Activated CD4-positive, alpha-beta memory T cell treated with anti-CD3 and anti-CD28 coated beads for 36 hours (primary cell): ENCODE data around the gene KDF1. TPM values are rescaled to one million over a fixed set of nuclear protein-coding genes. Genes with fewer than 3 reads are reported as not detected.
"Not testable (repeated sequence)": the region's sequence is repeated elsewhere in the genome, so short reads cannot be mapped to it uniquely, and the experiment has no call there.

ENCODE experiments used
- CTCF ChIA-PET: fragments of 350-600 bp; sonication (Branson Sonifier 250); formaldehyde crosslinking; loops from one replicate; lab custom pipeline; 2021; ENCODE audit warnings: antibody characterized with exemption, inconsistent platforms; lab: Charles Lee
- POLR2A ChIA-PET: fragments of 350-600 bp; sonication (Branson Sonifier 250); formaldehyde crosslinking; loops from one replicate; lab custom pipeline; 2021; ENCODE audit warnings: antibody characterized with exemption; lab: Charles Lee
- DNase-seq: peaks from one replicate; pipeline ENCODE4 v3.0.0-alpha.2; 2020
- H3K27ac Mint-ChIP-seq: one replicate; pipeline ENCODE4 v1.8.0; 2021; ENCODE audit warnings: mixed read lengths
- H3K27me3 Mint-ChIP-seq: one replicate; pipeline ENCODE4 v1.8.0; 2021; ENCODE audit warnings: mixed read lengths
- H3K36me3 Mint-ChIP-seq: one replicate; pipeline ENCODE4 v1.8.0; 2021; ENCODE audit warnings: mixed read lengths
- H3K4me1 Mint-ChIP-seq: one replicate; pipeline ENCODE4 v1.8.0; 2021; ENCODE audit warnings: low read depth, mixed read lengths
- H3K4me3 Mint-ChIP-seq: one replicate; pipeline ENCODE4 v1.8.0; 2021; ENCODE audit warnings: mild to moderate bottlenecking, mixed read lengths
- H3K9me3 Mint-ChIP-seq: one replicate; pipeline ENCODE4 v1.8.0; 2021; ENCODE audit warnings: mixed read lengths
- intact Hi-C: fragments of 100-400 bp; cut with micrococcal nuclease; formaldehyde crosslinking; loops from one replicate; pipeline ENCODE4 v1.15.1; 2023
- total RNA-seq, 2 experiments: library from RNA; stranded (reverse); gene quantifications; one replicate each; pipeline ENCODE4 v1.2.3, GENCODE V29; 2021

Gene KDF1
- total RNA-seq, 2 experiments from 2014 or later: not detected

- H3K27me3 Mint-ChIP-seq: no peaks in the 10 kb centered on the region
- DNase-seq: no peak
- peaks cover 18% of the 10 kb centered on the region for H3K36me3 Mint-ChIP-seq
- H3K9me3 Mint-ChIP-seq: no peaks in the 10 kb centered on the region
- intact Hi-C loops: no loop called here
- H3K4me3 Mint-ChIP-seq: no peak overlapping the region
- no peaks in the 10 kb centered on the region for H3K4me1 Mint-ChIP-seq
- H3K27ac Mint-ChIP-seq: no peak overlapping the region
- CTCF ChIA-PET: no interaction called here
- POLR2A ChIA-PET: no interaction called here
These were observed 10.9 kb downstream of the KDF1 start for GRCh38 chr1:26949266-26949925.

- H3K27ac Mint-ChIP-seq, H3K27me3 Mint-ChIP-seq, POLR2A ChIA-PET, intact Hi-C loops, H3K4me1 Mint-ChIP-seq, DNase-seq, H3K4me3 Mint-ChIP-seq, H3K9me3 Mint-ChIP-seq, CTCF ChIA-PET: not testable (repeated sequence)
- peaks cover 16% of the 10 kb centered on the region for H3K36me3 Mint-ChIP-seq
These were observed 11.6 kb downstream of the KDF1 start for GRCh38 chr1:26948725-26949057.

GRCh38 chr1:26946270-26946669 lies 14.0 kb downstream of the KDF1 start:
- H3K27ac Mint-ChIP-seq: no peak overlapping the region
- H3K4me3 Mint-ChIP-seq: no peak overlapping the region
- ChIA-PET POLR2A (no interaction called here), CTCF (no interaction called here)
- no peaks in the 10 kb centered on the region for H3K9me3 Mint-ChIP-seq
- DNase-seq: no peak
- no peaks in the 10 kb centered on the region for H3K4me1 Mint-ChIP-seq
- intact Hi-C loops: no loop called here
- H3K27me3 Mint-ChIP-seq: no peaks in the 10 kb centered on the region
- peaks cover 29% of the 10 kb centered on the region for H3K36me3 Mint-ChIP-seq

DNA sequence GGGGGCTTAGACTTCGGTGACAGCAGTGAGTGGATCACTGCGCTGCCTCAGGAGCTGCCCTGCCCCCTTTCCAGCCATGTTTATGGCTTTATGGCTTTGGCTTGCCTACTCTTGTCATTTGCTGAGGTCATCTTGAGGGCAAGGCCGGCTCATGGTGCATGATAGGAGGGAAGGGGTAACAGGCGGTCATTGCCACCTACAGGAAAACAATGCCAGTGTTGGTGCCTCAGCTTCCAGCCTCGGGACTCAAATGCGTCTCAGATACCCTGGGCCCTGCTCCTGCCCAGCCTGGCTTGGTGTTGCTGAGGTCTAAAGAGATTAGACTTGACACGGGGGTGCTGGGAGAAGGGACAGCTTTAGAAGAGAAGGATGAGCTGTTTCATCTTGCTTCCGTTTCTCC lies 14.5 kb downstream of the KDF1 start:
- intact Hi-C loops: no loop called here
- no peak overlapping the region for H3K4me3 Mint-ChIP-seq
- no peaks in the 10 kb centered on the region for H3K27me3 Mint-ChIP-seq
- peaks cover 29% of the 10 kb centered on the region for H3K36me3 Mint-ChIP-seq
- H3K27ac Mint-ChIP-seq: no peak overlapping the region
- no peak for DNase-seq
- H3K4me1 Mint-ChIP-seq: no peaks in the 10 kb centered on the region
- no peaks in the 10 kb centered on the region for H3K9me3 Mint-ChIP-seq
- CTCF ChIA-PET: no interaction called here
- POLR2A ChIA-PET: no interaction called here

- DNase-seq: no peak
- H3K4me3 Mint-ChIP-seq: no peak overlapping the region
- H3K27ac Mint-ChIP-seq: no peak overlapping the region
- intact Hi-C loops: no loop called here
- no peaks in the 10 kb centered on the region for H3K9me3 Mint-ChIP-seq
- no peaks in the 10 kb centered on the region for H3K27me3 Mint-ChIP-seq
- peaks cover 29% of the 10 kb centered on the region for H3K36me3 Mint-ChIP-seq
- no peaks in the 10 kb centered on the region for H3K4me1 Mint-ChIP-seq
- ChIA-PET CTCF (no interaction called here), POLR2A (no interaction called here)
These were observed 15.1 kb downstream of the KDF1 start for GRCh38 chr1:26945138-26945537.

DNA sequence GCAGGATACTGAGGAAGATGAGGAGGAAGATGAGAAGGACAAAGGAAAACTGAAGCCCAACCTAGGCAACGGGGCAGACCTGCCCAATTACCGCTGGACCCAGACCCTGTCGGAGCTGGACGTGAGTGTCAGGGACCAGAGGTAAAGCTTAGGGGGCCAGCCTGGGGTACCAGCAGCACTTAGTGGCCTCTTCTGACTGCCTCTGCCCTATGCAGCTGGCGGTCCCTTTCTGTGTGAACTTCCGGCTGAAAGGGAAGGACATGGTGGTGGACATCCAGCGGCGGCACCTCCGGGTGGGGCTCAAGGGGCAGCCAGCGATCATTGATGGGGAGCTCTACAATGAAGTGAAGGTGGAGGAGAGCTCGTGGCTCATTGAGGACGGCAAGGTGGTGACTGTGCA lies 17.6 kb downstream of the KDF1 start:
- no peaks in the 10 kb centered on the region for H3K27me3 Mint-ChIP-seq
- intact Hi-C loops: no loop called here
- DNase-seq: no peak
- peaks cover 30% of the 10 kb centered on the region for H3K36me3 Mint-ChIP-seq
- H3K4me1 Mint-ChIP-seq: no peaks in the 10 kb centered on the region
- no peaks in the 10 kb centered on the region for H3K9me3 Mint-ChIP-seq
- H3K4me3 Mint-ChIP-seq: no peak overlapping the region
- CTCF ChIA-PET: interaction anchor here (1.3 kb wide), 1 partner anchor 18 kb away, joined by 3 read pairs; the partner anchor contains the start of gene KDF1
- POLR2A ChIA-PET: no interaction called here
- H3K27ac Mint-ChIP-seq: no peak overlapping the region

GRCh38 chr1:26941311-26941710 lies 19.0 kb downstream of the KDF1 start:
- no peaks in the 10 kb centered on the region for H3K27me3 Mint-ChIP-seq
- POLR2A ChIA-PET: no interaction called here
- DNase-seq: no peak
- CTCF ChIA-PET: no interaction called here
- H3K4me3 Mint-ChIP-seq: no peak overlapping the region
- intact Hi-C loops: no loop called here
- H3K36me3 Mint-ChIP-seq: peaks cover 36% of the 10 kb centered on the region
- H3K4me1 Mint-ChIP-seq: no peaks in the 10 kb centered on the region
- H3K9me3 Mint-ChIP-seq: no peaks in the 10 kb centered on the region
- H3K27ac Mint-ChIP-seq: no peak overlapping the region

DNA sequence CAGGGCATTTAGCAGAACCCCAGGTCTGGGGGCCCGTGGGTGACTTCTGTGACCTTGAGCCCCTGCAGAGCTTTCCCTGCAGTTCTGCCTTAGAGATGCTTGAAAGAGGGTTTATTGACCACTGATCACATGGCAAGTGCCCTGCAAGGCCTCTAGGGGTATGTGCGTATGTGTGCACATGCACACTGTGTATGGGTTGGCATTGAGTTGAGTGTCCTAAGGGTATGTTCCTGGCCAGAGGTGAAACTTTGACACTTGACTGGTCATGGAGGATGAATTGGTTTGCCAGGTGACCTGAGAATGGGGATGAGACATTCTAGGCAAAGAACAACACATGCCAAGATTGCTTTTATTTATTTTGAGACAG lies 21.6 kb downstream of the KDF1 start:
- H3K27ac Mint-ChIP-seq: no peak overlapping the region
- intact Hi-C loops: no loop called here
- CTCF ChIA-PET: no interaction called here
- H3K36me3 Mint-ChIP-seq: peaks cover 32% of the 10 kb centered on the region
- no peak overlapping the region for H3K4me3 Mint-ChIP-seq
- no peaks in the 10 kb centered on the region for H3K27me3 Mint-ChIP-seq
- no peaks in the 10 kb centered on the region for H3K9me3 Mint-ChIP-seq
- POLR2A ChIA-PET: interaction anchor here (0.6 to 1.3 kb wide), 3 partner anchors 12 to 22 kb away, joined by 3 read pairs; no protein-coding TSS in a partner anchor
- DNase-seq: no peak
- H3K4me1 Mint-ChIP-seq: no peaks in the 10 kb centered on the region

DNA sequence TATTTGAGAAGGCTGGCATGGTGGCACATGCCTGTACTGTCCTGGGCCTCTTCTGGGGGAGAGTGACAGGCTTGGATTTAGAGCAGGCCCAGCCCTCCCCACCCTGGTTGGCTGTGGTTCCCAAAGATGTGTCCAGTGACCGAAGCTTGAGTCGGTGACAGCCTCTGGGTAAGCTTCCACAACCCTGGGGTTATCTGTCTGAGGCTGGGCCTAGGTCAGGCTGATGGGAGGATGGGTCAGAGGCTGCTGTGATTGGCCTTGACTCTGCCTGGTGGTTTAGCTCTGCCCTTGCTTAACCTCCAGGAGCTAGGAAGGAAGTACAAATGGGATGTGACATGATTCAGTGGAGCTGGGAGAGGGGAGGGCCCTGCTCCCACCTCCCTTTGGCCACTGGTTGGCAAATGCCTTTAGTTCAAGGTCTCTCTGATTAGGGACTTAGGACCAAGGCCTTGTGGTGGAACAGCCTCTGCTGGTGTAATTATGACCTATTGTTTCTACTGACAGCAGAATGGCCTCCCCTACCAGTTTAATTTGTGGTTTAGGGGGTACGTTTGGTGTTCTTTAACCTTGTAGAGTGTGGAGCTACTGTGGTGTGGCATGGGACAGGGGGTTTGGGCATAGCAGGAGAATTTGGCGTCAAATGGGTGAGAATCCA lies 22.1 kb downstream of the KDF1 start:
- H3K27ac Mint-ChIP-seq: no peak overlapping the region
- H3K4me1 Mint-ChIP-seq: no peaks in the 10 kb centered on the region
- no peaks in the 10 kb centered on the region for H3K9me3 Mint-ChIP-seq
- H3K27me3 Mint-ChIP-seq: no peaks in the 10 kb centered on the region
- intact Hi-C loops: no loop called here
- no peak overlapping the region for H3K4me3 Mint-ChIP-seq
- peaks cover 28% of the 10 kb centered on the region for H3K36me3 Mint-ChIP-seq
- DNase-seq: no peak
- ChIA-PET POLR2A (interaction anchor here (0.6 to 1.3 kb wide), 3 partner anchors 11 to 21 kb away, joined by 3 read pairs; no protein-coding TSS in a partner anchor), CTCF (no interaction called here)

DNA sequence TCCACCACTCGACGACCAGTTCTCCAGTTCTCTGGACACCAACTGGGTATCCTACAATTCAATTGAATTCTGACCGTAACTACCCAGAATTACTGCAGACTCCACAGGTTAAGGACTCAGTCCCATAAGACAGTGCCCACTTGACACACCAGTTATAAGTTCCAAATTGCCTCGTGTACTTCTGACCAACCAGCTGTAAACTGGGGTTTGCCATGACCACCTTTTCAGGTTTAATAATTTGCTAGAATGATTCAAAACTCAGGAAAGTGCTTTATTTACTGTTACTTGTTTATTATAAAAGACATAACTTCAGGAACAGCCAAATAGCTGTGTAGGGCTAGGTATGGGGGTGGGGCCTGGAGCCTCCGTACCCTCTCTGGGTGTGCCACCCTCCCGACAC lies 23.4 kb downstream of the KDF1 start:
- peaks cover 23% of the 10 kb centered on the region for H3K36me3 Mint-ChIP-seq

DNA sequence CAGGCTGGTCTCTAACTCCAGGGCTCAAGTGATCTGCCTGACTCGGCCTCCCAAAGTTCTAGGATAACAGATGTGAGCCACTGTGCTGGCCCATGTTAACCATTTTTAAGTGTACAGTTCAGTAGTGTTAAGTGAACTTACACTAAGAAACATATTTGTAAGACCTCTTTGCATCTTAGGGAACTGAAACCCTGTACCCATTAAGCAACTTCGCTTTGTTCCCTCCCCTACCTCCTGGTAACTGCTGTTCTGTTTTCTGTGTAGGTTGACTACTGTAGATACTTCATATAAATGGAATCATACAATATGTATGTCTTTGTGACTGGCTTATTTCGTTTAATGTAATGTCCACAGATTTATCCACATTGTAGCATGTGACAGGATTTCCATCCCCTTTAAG lies 27.7 kb downstream of the KDF1 start:
- Mint-ChIP-seq H3K27ac (no peak overlapping the region), H3K4me3 (no peak overlapping the region), H3K27me3 (no peaks in the 10 kb centered on the region), H3K4me1 (peaks cover 2% of the 10 kb centered on the region), H3K9me3 (no peaks in the 10 kb centered on the region), H3K36me3 (peaks cover 32% of the 10 kb centered on the region)
- intact Hi-C loops: no loop called here
- ChIA-PET POLR2A (no interaction called here), CTCF (no interaction called here)
- no peak for DNase-seq

More for the DNA sequence above, 23.4 kb downstream of the KDF1 start:
- Mint-ChIP-seq H3K4me3 (no peak overlapping the region), H3K27ac (no peak overlapping the region), H3K4me1 (no peaks in the 10 kb centered on the region), H3K27me3 (no peaks in the 10 kb centered on the region), H3K9me3 (no peaks in the 10 kb centered on the region)
- intact Hi-C loops: no loop called here
- ChIA-PET CTCF (no interaction called here), POLR2A (no interaction called here)
- no peak for DNase-seq

GRCh38 chr1:26923711-26924110 lies 36.6 kb downstream of the KDF1 start:
- Mint-ChIP-seq H3K4me3 (peak overlapping the region; percentile 98), H3K4me1 (peaks cover 39% of the 10 kb centered on the region), H3K36me3 (peaks cover 36% of the 10 kb centered on the region), H3K9me3 (no peaks in the 10 kb centered on the region), H3K27ac (peak overlapping the region; percentile 38), H3K27me3 (no peaks in the 10 kb centered on the region)
- ChIA-PET POLR2A (interaction anchor here (1.2 to 1.5 kb wide), 2 partner anchors 14 to 58 kb away, joined by 3 read pairs; no protein-coding TSS in a partner anchor), CTCF (interaction anchor here (0.6 to 1.3 kb wide), 3 partner anchors 62 to 340 kb away, joined by 3 to 4 read pairs (median 3); no protein-coding TSS in a partner anchor)
- intact Hi-C loops: no loop called here
- peak; percentile 38 for DNase-seq
